Esophagus squamous epithelium (tissue), 4 donors: Measurements from ENCODE around the gene CENPW.

ENCODE experiments used
- CTCF ChIP-seq, 6 experiments: fragments of 450-650 bp in 4 of 6; fragments of 200-600 bp in 2 of 6; sonication (generic) in 2 of 6; IDR thresholded peaks; one replicate each; pipeline ENCODE4 v1.5.1; 2016 to 2019; ENCODE audit warnings: antibody characterized with exemption in 6 of 6, mild to moderate bottlenecking in 4 of 6, moderate library complexity in 4 of 6
- POLR2A ChIP-seq, 4 donors: fragments of 450-650 bp; IDR thresholded peaks; one replicate each; pipeline ENCODE4 v1.6.1; 2017; ENCODE audit warnings: antibody characterized with exemption in 4 of 4, mild to moderate bottlenecking in 4 of 4, moderate library complexity in 3 of 4

- TF ChIP-seq CTCF (IDR thresholded peaks at IDR 0.05) (peak in 3 of 6 experiments; percentile 21 to 53 (median 28)), POLR2A (IDR thresholded peaks at IDR 0.05) (no peak)
Measured at GRCh38 chr6:126312013-126312665, 27.8 kb upstream of the CENPW start.
